Keratinocyte (primary cell): ENCODE measurements around the gene FBXO30. TPM values are rescaled to one million over a fixed set of nuclear protein-coding genes. Genes with fewer than 3 reads are reported as not detected.

Source experiments
- DNase-seq: peaks from one replicate; pipeline ENCODE4 v3.0.0-alpha.2; 2011; ENCODE audit warnings: low read depth, missing footprints, low spot score
- FAIRE-seq: peaks from 2 replicates; lab custom pipeline; 2011; peaks lifted over from hg19 to GRCh38; lab: Jason Lieb, UNC
- H2AFZ ChIP-seq: 2 replicates; pipeline ENCODE4 v1.6.0; 2012; ENCODE audit warnings: low read length, control low read depth, inconsistent platforms; ENCODE audit not compliant: control insufficient read depth
- H3K27ac ChIP-seq: 2 replicates; pipeline ENCODE4 v1.5.1; 2011; ENCODE audit warnings: low read length; ENCODE audit not compliant: control insufficient read depth, insufficient read depth
- H3K27me3 ChIP-seq: 3 replicates; pipeline ENCODE4 v1.6.0; 2011; ENCODE audit warnings: low read length; ENCODE audit not compliant: control insufficient read depth, insufficient read depth; ENCODE audit errors: extremely low read depth
- H3K36me3 ChIP-seq, 2 experiments: 2 replicates in 1 of 2; 3 replicates in 1 of 2; pipeline ENCODE4 v1.5.1; 2011; ENCODE audit warnings: low read length in 2 of 2, mild to moderate bottlenecking in 1 of 2; ENCODE audit not compliant: control insufficient read depth in 2 of 2, insufficient read depth in 2 of 2; ENCODE audit errors: extremely low read depth in 1 of 2
- H3K4me1 ChIP-seq: 3 replicates; pipeline ENCODE4 v1.5.1; 2011; ENCODE audit warnings: low read length; ENCODE audit not compliant: control insufficient read depth, insufficient read depth; ENCODE audit errors: extremely low read depth
- H3K4me2 ChIP-seq: 3 replicates; pipeline ENCODE4 v1.6.0; 2011; ENCODE audit warnings: low read depth, low read length; ENCODE audit not compliant: control insufficient read depth, insufficient read depth; ENCODE audit errors: extremely low read depth
- H3K4me3 ChIP-seq, 3 experiments: fragments of 200-600 bp in 1 of 3; sonication (generic) in 1 of 3; 2 replicates in 2 of 3; 3 replicates in 1 of 3; pipeline ENCODE4 v1.5.1; 2011 to 2016; ENCODE audit warnings: low read length in 3 of 3, mild to moderate bottlenecking in 3 of 3, control low read depth in 2 of 3, inconsistent platforms in 1 of 3, low read depth in 1 of 3, mixed read lengths in 1 of 3, mixed run types in 1 of 3, moderate library complexity in 1 of 3; ENCODE audit not compliant: control insufficient read depth in 2 of 3, insufficient read depth in 2 of 3; ENCODE audit errors: extremely low read depth in 1 of 3
- H3K79me2 ChIP-seq: 2 replicates; pipeline ENCODE4 v1.6.0; 2012; ENCODE audit warnings: low read length; ENCODE audit not compliant: control insufficient read depth, insufficient read depth
- H3K9ac ChIP-seq: 3 replicates; pipeline ENCODE4 v1.6.0; 2011; ENCODE audit warnings: low read length; ENCODE audit not compliant: control insufficient read depth, insufficient read depth; ENCODE audit errors: extremely low read depth
- H3K9me1 ChIP-seq: 3 replicates; pipeline ENCODE4 v1.6.0; 2011; ENCODE audit warnings: low read length; ENCODE audit not compliant: control insufficient read depth, insufficient read depth; ENCODE audit errors: extremely low read depth
- H3K9me3 ChIP-seq: 2 replicates; pipeline ENCODE4 v1.5.1; 2012; ENCODE audit warnings: low read depth, low read length; ENCODE audit not compliant: control insufficient read depth
- H4K20me1 ChIP-seq: 3 replicates; pipeline ENCODE4 v1.6.0; 2011; ENCODE audit warnings: low read length; ENCODE audit not compliant: control insufficient read depth, insufficient read depth; ENCODE audit errors: extremely low read depth
- EZH2 ChIP-seq: IDR thresholded peaks from one replicate; pipeline ENCODE4 v1.6.1; 2012; ENCODE audit warnings: inconsistent platforms, mild to moderate bottlenecking, low read length, moderate library complexity
- dilution Hi-C: fragments of 300-500 bp; cut with MboI; formaldehyde crosslinking; loops from one replicate; pipeline ENCODE4 v1.7.0; 2020; ENCODE audit warnings: low sequenced_read_pairs; ENCODE audit not compliant: extremely low pct_ligation_motif_present
- polyA plus RNA-seq, 5 experiments: library from polyadenylated mRNA; depleted of rRNA in 3 of 5; stranded (reverse) in 3 of 5; stranded (forward) in 1 of 5; unstranded in 1 of 5; fragments of >200 nt; gene quantifications; 1 replicate in 1 of 5; 2 replicates in 3 of 5; 3 replicates in 1 of 5; pipeline versions ENCODE4 v1.2.1 to v1.2.3, GENCODE V29; 2011 to 2012; ENCODE audit warnings: missing spikeins in 2 of 5, low read depth in 1 of 5, low replicate concordance in 1 of 5
- TF ChIP-seq, protein P1 (sequence below), 3 experiments: IDR thresholded peaks in 1 of 3; conservative IDR thresholded peaks in 1 of 3; optimal IDR thresholded peaks in 1 of 3; 2 replicates in 2 of 3; 3 replicates in 1 of 3; pipeline versions ENCODE3 to v1.5.1; 2011; ENCODE audit warnings: low read length in 3 of 3, mild to moderate bottlenecking in 3 of 3, moderate library complexity in 2 of 3, control low read depth in 1 of 3, inconsistent platforms in 1 of 3; ENCODE audit not compliant: insufficient read depth in 2 of 3; ENCODE audit errors: extremely low read depth in 1 of 3

Gene FBXO30
- polyA plus RNA-seq, 1 donor (not counting 4 experiments of a cell fraction or from before 2014, with no cell fraction given): 6.4 TPM

GRCh38 chr6:145819994-145820393, 5.4 kb upstream of the FBXO30 start:
- no peaks in the 10 kb centered on the region for H3K9me1 ChIP-seq
- dilution Hi-C loops: no loop called here
- no peaks in the 10 kb centered on the region for H4K20me1 ChIP-seq
- H3K36me3 ChIP-seq: no peaks in the 10 kb centered on the region
- H3K9me3 ChIP-seq: no peaks in the 10 kb centered on the region
- no peak overlapping the region for H2AFZ ChIP-seq
- H3K4me2 ChIP-seq: no peak overlapping the region
- no peak overlapping the region for H3K27ac ChIP-seq
- no peak overlapping the region for H3K9ac ChIP-seq
- no peak for FAIRE-seq
- DNase-seq: no peak
- H3K27me3 ChIP-seq: no peaks in the 10 kb centered on the region
- no peaks in the 10 kb centered on the region for H3K79me2 ChIP-seq
- peaks cover 3% of the 10 kb centered on the region for H3K4me1 ChIP-seq
- TF ChIP-seq, protein P1, sequence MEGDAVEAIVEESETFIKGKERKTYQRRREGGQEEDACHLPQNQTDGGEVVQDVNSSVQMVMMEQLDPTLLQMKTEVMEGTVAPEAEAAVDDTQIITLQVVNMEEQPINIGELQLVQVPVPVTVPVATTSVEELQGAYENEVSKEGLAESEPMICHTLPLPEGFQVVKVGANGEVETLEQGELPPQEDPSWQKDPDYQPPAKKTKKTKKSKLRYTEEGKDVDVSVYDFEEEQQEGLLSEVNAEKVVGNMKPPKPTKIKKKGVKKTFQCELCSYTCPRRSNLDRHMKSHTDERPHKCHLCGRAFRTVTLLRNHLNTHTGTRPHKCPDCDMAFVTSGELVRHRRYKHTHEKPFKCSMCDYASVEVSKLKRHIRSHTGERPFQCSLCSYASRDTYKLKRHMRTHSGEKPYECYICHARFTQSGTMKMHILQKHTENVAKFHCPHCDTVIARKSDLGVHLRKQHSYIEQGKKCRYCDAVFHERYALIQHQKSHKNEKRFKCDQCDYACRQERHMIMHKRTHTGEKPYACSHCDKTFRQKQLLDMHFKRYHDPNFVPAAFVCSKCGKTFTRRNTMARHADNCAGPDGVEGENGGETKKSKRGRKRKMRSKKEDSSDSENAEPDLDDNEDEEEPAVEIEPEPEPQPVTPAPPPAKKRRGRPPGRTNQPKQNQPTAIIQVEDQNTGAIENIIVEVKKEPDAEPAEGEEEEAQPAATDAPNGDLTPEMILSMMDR (optimal IDR thresholded peaks at IDR 0.05 in 1 of 3, IDR thresholded peaks at IDR 0.05 in 1 of 3, conservative IDR thresholded peaks at IDR 0.05 in 1 of 3; ENCODE audit: extremely low read depth in 1 of 3, insufficient read depth in 2 of 3, low read length in 3 of 3): no peak
- no peak for TF ChIP-seq EZH2
- no peak overlapping the region for H3K4me3 ChIP-seq

DNA sequence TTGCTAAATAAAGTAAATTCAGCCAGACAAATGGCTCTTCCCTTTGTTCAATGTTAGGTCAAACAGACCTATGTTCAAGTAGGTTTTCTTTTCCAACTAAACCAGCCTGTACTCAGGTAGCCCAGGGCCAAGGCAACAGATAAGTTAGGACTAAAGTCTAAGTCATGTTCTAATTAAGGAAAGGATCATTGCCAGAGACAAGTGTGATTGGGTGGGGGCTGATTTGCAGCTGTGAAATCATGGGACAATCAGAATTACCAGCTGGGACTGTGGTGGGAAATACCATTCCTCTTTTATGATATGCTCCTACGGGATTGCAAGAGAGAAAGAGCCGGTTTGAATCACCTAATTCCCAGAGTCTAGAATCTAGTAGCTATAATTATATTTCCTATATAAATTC, 4.2 kb upstream of the FBXO30 start:
- H3K9me3 ChIP-seq: no peaks in the 10 kb centered on the region
- TF ChIP-seq EZH2: no peak
- TF ChIP-seq, protein P1 (optimal IDR thresholded peaks at IDR 0.05 in 1 of 3, IDR thresholded peaks at IDR 0.05 in 1 of 3, conservative IDR thresholded peaks at IDR 0.05 in 1 of 3; ENCODE audit: extremely low read depth in 1 of 3, insufficient read depth in 2 of 3, low read length in 3 of 3): no peak
- dilution Hi-C loops: no loop called here
- FAIRE-seq (no peak), DNase-seq (no peak)
- peaks cover 3% of the 10 kb centered on the region for H3K4me1 ChIP-seq
- no peak overlapping the region for H3K27ac ChIP-seq
- no peak overlapping the region for H2AFZ ChIP-seq
- peaks cover 7% of the 10 kb centered on the region for H3K79me2 ChIP-seq
- H3K9me1 ChIP-seq: no peaks in the 10 kb centered on the region
- H4K20me1 ChIP-seq: no peaks in the 10 kb centered on the region
- no peak overlapping the region for H3K4me2 ChIP-seq
- no peak overlapping the region for H3K9ac ChIP-seq
- H3K27me3 ChIP-seq: no peaks in the 10 kb centered on the region
- no peaks in the 10 kb centered on the region for H3K36me3 ChIP-seq
- H3K4me3 ChIP-seq: no peak overlapping the region
